Skin epidermis (tissue), 12 donors: ENCODE measurements around the gene CEP162.
"Not testable (repeated sequence)": the region's sequence is repeated elsewhere in the genome, so short reads cannot be mapped to it uniquely, and the experiment has no call there.

Experiments used
- H3K27ac ChIP-seq, 21 experiments: fragments of 200-600 bp; sonication (generic) in 11 of 21; one replicate each; pipeline ENCODE4 v1.5.0; 2020; ENCODE audit warnings: mild to moderate bottlenecking in 3 of 21, inconsistent platforms in 2 of 21, moderate library complexity in 2 of 21
- H3K4me3 ChIP-seq, 7 experiments: fragments of 200-600 bp; sonication (generic) in 2 of 7; one replicate each; pipeline ENCODE4 v1.5.0; 2020; ENCODE audit warnings: inconsistent platforms in 2 of 7, mild to moderate bottlenecking in 2 of 7, moderate library complexity in 1 of 7

Gene CEP162

DNA sequence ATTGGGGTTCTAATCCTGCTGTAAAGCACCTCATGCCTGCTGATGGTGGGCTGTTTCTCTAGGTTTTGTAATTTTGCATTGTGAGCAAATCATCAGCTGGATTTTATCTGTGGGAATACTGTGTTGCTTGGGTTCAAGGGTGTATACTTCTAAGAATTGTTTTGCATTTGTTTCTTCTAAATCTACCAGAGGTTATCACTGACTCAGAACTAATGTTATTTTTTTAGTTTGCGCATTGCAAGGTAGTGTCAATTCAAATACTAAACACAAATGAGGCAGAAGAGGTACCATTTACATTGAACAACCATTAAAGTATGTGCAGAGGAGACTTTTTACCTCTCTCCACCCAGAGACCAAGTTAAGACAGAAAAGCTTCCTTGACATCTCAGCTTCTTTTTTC, 60.0 kb downstream of the CEP162 start:
- Histone ChIP-seq H3K27ac (no peak overlapping the region), H3K4me3 (no peak overlapping the region)

GRCh38 chr6:84166395-84166794, 61.0 kb downstream of the CEP162 start:
- Histone ChIP-seq H3K4me3 (no peak overlapping the region), H3K27ac (no peak overlapping the region)

GRCh38 chr6:84164328-84164727, 63.1 kb downstream of the CEP162 start:
- H3K4me3 ChIP-seq, H3K27ac ChIP-seq: not testable (repeated sequence)

- H3K27ac ChIP-seq: no peak overlapping the region
- no peak overlapping the region for H3K4me3 ChIP-seq
These were observed 66.3 kb downstream of the CEP162 start for GRCh38 chr6:84161190-84161589.

- no peak overlapping the region for H3K27ac ChIP-seq
- no peak overlapping the region for H3K4me3 ChIP-seq
These were observed 71.1 kb downstream of the CEP162 start for GRCh38 chr6:84156306-84156705.

DNA sequence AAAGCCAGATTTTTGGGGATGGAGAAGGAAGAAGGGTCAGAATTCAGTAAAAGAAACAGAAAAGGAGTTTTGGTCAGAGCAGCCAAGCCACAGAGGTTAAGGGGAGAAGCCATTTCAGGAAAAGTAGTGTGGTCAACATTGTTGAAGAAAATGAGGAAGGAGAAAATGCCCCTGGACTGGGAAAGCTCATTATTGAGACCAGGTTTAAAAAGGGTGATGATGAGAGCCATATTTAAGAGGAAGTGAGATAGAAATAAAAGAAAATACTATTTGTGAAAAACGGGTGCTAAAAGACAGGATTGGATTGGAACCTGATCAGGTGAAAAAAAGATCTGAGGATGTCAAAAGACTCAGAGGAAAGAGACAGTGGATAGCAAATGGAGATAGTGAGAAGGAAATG, 75.8 kb downstream of the CEP162 start:
- no peak overlapping the region for H3K4me3 ChIP-seq

GRCh38 chr6:84150705-84151104, 76.7 kb downstream of the CEP162 start:
- Histone ChIP-seq H3K4me3 (no peak overlapping the region), H3K27ac (no peak overlapping the region)

More for the DNA sequence above, 75.8 kb downstream of the CEP162 start:
- no peak overlapping the region for H3K27ac ChIP-seq

DNA sequence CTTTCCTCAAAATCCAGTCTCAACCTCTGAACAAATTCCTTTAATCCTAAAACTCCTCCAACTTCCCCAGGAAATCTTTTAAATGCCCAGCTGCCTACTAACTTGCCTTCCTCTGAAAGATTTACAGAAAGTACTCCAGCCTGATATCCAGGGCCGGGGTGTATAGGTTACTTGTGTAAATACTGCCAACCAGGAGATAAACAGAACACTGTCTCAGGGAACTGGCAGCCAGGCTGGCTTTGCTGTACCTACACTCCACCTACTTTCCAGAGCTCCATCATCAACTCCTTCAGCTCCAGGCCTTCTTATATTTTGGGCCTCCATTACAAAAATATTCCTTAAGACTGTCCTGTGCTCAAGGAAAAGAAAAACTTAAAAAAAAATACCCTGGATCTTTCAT, 85.9 kb downstream of the CEP162 start:
- no peak overlapping the region for H3K27ac ChIP-seq
- H3K4me3 ChIP-seq: no peak overlapping the region

GRCh38 chr6:84139311-84139710, 88.1 kb downstream of the CEP162 start:
- no peak overlapping the region for H3K27ac ChIP-seq
- no peak overlapping the region for H3K4me3 ChIP-seq

GRCh38 chr6:84137989-84138575, 89.4 kb downstream of the CEP162 start:
- H3K4me3 ChIP-seq: no peak overlapping the region
- peak overlapping the region in 1 of 21 experiments; percentile 2 for H3K27ac ChIP-seq

DNA sequence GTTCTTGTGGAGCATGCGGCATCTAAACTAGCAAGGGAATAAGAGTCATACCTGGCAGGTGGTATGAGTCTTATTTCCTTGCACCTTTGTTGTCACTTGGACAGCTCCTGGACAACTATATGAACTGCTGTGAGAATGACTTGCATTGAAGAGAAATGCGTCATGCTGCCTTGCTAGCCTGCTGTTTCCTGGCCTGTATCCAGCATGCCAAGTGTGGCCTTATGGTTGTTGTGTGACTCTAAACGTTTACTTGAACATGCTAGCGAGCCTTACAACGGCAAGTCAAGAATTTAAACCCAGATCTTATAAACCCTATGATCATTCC, 90.4 kb downstream of the CEP162 start:
- H3K27ac ChIP-seq: no peak overlapping the region
- no peak overlapping the region for H3K4me3 ChIP-seq

DNA sequence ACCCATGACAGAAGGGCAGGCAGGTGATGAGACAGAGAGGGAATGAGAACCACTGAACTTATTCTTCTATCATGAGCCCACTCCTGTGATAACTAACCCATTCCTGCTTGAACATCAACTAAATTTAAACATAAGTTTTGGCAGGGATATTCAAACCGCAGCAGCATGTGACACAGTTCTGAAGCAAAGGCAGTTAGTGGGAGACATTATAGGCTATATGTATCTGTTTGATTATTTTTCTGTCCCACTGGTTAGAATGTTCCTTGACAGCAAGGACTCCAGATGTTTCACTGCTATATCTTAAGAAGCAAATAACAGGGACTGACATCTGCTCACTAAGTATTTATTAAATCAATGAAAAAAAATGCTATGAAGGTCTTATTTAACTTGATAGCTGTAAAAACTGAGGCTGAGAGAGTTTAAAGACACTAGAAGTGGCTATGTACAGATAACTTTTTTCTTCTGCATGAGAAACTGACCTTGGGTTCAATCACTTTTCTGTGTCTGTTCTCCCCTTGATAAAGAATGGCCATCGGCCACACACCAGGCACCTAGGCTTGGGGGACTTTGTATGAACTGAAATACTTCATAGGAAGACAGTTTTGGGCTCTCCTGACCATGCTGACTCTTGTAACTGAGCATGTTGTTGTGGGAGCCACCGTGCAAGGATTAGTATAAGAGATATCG, 90.9 kb downstream of the CEP162 start:
- H3K4me3 ChIP-seq: no peak overlapping the region
- H3K27ac ChIP-seq: no peak overlapping the region

- Histone ChIP-seq H3K4me3 (no peak overlapping the region), H3K27ac (no peak overlapping the region)
These were observed 92.2 kb downstream of the CEP162 start for GRCh38 chr6:84135291-84135690.

GRCh38 chr6:84133385-84133784, 94.1 kb downstream of the CEP162 start:
- H3K4me3 ChIP-seq, H3K27ac ChIP-seq: not testable (repeated sequence)

- H3K4me3 ChIP-seq, H3K27ac ChIP-seq: not testable (repeated sequence)
These were observed 97.9 kb downstream of the CEP162 start for GRCh38 chr6:84129588-84129987.

DNA sequence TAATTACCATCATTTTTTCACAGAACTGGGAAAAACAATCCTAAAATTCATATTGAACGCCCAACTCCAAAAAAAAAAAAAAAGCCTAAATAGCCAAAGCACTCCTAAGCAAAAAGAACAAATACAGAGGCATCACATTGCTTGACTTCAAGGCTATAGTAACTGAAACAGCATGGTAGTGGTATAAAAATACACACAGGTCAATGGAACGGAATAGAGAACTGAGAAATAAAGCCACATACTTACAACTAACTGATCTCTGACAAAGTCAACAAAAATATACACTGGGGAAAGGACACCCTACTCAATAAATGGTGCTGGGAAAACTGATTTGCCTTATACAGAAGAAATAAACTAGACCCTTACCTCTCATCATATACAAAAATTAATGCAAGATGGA, 104.3 kb downstream of the CEP162 start:
- no peak overlapping the region for H3K4me3 ChIP-seq
- no peak overlapping the region for H3K27ac ChIP-seq

GRCh38 chr6:84119277-84119676, 108.2 kb downstream of the CEP162 start:
- H3K4me3 ChIP-seq: no peak overlapping the region
- H3K27ac ChIP-seq: no peak overlapping the region

GRCh38 chr6:84118191-84118590, 109.3 kb downstream of the CEP162 start:
- H3K4me3 ChIP-seq: no peak overlapping the region

DNA sequence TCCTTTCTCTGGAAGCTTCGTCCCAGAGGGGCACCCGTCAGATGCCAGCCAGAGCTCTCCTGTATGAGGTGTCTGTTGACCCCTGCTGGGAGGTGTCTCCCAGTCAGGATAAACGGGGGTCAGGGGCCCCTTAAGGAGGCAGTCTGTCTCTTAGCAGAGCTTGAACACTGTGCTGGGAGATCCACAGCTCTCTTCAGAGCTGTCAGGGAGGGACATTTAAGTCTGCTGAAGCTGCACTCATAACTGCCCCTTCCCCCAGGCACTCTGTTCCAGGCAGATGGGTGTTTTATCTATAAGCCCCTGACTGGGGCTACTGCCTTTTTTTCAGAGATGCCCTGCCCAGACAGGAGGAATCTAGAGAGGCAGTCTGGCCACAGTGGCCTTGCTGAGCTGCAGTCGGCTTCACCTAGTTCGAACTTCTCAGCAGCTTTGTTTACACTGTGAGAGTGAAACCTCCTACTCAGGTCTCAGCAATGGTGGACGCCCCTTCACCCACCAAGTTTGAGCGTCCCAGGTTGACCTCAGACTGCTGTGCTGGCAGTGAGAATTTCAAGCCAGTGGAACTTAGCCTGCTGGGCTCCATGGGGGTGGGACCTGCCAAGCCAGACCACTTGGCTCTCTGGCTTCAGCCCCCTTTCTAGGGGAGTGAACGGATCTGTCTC, 112.4 kb downstream of the CEP162 start:
- not testable (repeated sequence) for H3K4me3 ChIP-seq, H3K27ac ChIP-seq

More at GRCh38 chr6:84118191-84118590, 109.3 kb downstream of the CEP162 start:
- H3K27ac ChIP-seq: no peak overlapping the region

DNA sequence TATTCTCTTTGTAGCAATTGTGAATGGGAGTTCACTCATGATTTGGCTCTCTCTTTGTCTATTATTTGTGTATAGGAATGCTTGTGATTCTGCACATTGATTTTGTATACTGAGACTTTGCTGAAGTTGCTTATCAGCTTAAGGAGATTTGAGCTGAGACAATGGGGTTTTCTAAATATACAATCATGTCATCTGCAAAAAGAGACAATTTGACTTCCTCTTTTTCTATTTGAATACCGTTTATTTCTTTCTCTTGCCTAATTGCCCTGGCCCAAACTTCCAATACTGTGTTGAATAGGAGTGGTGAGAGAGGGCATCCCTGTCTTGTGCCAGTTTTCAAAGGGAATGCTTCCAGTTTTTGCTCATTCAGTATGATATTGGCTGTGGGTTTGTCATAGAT, 116.1 kb downstream of the CEP162 start:
- not testable (repeated sequence) for H3K27ac ChIP-seq

DNA sequence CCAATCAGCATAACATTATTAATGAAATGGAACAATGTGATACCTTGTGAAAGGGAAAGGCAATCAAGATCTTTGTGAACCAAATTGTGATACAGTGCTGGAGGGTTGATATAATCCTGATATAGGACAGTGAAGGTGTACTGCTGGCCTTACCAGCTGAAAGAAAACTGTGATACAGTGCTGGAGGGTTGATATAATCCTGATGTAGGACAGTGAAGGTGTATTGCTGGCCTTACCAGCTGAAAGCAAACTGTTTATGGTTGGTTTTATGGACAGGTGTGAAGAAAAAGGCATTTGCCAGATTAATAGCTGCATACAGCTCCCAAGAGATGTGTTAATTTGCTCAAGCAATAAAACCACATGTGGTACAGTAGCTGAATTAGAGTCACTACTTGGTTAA, 119.9 kb downstream of the CEP162 start:
- H3K4me3 ChIP-seq: no peak overlapping the region
- H3K27ac ChIP-seq: no peak overlapping the region

More for the DNA sequence above, 116.1 kb downstream of the CEP162 start:
- H3K4me3 ChIP-seq: not testable (repeated sequence)
